NCI-H1694 (cell line): ENCODE results near the gene NBDY.

ENCODE experiments used
- DNase-seq: peaks from one replicate; lab custom pipeline; 2025; lab: John Stamatoyannopoulos, UW

Gene NBDY

DNA sequence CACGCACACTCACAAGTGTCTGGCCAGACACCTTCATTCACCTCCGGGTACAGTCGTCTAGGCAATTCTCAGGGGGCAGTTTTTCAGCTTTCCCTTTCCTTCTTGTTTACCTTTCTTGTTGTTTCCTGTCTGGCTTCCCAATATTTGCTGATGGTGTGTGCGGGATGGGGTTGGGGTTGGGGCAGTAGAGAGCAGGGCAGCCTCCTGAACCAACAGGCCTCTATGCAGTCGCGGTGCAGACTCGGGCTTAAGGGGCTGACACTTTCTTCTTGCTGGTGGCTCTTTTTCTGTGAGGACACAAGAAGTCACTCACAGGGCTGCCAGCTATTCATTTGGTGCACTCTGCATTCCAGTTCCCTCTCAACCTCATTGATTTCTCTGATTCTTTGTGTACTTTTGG is 56.4 kb downstream of the NBDY start:
- DNase-seq: no peak

DNA sequence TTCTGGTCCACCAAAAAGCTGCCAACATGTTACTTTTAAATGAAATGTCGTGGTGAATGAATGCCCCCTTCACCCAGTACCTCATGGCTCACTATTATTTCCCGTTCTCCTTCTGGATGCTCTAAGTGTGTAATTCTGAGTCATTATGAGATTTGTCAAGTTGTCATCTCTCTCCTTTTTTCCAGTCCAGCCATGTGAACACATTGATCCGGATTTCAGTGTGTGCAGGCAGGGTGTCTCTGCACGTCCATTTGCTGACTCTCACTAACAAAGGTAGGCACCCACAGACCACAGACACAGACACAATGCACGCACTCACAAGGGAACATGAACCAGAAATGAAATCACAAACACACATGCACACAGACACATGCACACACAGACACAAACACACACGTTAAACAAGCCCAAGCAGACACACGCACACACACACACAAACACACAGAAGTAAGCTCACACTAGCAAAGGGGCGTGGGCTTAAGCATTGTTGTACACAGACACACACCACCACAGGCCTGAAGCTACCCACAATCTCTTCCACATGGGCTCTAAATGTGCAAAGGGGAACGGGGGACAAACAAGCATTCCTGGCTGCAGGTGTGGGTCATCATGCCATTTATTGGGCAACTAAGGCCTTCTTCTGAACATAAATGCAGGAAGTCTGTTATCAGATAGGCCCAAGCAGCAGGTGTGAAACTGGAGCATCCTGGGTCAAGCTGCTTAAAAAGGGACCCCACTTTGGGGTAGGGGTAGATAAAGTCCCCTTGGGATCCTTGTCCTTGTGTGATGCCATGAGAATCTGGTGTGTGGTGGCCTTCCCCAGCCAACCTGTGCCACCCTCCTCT is 58.1 kb downstream of the NBDY start:
- DNase-seq: no peak

DNA sequence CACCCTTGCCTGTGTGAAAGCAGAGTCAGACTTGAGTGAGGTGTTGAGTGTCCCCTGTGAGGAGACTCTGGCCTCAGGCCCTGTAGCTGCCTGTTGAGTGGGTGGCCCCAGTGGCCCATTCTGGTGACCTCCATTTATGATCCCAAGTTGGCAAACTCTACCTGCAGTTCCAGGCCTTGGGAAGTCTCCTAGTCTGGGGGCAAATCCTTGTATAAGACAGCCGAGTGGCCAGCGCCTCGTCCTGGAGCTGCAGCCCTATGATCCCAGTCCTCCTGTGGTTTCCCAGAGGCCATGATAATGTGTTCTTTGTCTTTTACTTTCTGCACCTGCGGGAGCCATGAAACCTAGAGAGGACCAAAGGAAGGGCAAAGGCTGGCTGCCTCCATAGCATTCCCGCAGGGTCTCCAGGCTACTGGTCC is 58.7 kb downstream of the NBDY start:
- DNase-seq: no peak

DNA sequence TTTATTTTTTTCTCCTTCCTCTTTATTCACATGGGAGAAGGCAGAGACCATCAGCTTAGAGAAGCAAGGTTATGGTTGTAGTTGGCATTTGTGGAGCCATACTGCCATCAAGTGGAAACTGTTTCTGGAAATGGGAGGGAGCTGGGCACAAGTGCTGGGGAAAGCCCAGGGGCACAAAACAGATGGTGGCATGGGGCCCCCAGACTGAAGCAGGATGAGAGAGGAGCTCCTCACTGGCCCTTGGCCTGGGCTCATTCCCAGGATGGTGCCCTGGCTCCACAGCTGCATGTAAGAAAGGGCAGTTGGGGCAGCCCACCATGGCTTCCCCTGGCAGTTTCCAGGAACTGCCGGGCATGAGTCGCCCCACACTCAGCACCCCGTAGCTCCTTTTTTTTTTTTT is 59.2 kb downstream of the NBDY start:
- no peak for DNase-seq

DNA sequence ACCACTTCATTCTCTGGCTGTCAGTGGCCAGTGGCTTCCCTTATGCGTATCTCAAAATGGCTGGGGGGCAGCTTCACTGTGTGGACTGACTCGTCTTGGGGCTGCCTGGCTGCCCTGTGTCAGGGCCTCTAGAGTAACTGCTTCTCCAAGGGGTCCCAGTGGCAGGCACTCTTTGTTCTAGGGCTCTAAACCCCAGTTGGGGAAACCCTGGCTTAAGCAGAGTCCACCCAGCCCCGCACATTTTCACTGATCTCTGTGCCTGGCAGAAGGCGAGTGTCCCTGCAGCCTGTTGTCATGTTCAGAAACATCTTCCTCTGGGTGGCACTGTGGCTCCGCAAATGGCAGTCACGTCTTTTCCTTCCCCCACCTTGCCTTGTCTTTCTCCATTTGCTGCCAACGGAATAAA is 59.7 kb downstream of the NBDY start:
- no peak for DNase-seq

DNA sequence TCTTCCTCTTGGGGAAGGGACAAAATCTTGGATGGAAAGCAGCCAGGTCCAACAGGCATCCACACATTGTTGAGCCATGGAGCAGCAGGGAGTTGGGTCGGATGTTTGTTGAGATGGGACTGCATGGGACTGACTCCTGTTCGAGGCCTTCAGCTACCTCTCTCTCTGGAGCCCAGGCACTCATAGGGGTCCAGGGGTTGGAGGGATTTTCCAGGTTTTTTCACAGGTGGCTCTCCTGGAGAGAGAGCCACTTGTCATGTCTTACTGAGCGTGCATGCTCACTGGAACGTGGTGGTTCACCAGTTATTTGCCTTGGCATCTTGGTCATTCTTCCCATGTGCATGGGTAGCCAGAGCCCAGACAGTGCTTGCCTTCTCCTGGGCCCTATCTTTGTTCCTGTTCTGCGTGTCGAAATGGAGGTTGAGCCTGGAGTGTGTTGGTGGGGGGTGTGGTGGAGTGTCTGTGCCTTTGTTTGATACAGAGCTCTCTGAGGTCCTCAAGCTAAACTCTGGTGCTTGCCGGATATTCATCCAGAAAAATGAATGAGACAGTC is 60.6 kb downstream of the NBDY start:
- DNase-seq: no peak

DNA sequence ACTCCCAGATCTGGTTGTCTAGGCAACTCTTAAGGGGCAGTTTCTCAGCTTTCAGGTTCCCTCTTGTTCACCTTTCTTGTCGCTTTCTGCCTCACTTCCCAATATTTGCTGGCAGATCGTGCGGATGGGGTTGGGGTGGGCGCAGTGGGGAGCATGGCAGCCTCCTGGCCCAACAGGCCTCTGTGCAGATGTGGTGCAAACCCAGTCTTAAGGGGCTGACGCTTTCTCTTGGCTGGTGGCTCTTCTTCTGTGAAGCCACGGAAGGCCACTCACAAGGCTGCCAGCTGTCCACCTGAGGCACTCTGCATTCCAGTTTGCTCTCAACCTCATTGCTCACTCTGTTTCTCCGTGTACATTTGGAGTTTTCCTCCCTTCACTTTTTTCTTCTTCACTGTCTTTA is 61.7 kb downstream of the NBDY start:
- no peak for DNase-seq

DNA sequence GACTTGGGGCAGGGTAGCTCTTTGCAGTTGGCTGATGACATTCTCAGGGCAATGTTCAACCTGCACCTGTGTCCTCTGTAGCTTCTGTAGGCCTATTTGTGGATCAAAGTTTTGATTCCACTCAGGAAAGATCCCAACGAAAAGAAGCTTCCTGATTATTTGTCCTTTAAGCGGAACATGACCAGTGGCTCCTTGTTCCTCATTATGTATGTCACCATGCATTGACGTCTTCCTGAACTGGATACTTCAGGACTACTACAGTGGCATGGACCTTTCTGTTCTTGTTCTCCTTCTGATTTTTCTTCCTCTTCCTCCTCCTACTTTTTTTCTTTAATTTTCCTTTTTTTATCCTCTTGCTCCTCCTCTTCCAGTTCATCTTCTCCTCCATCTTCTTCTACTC is 62.4 kb downstream of the NBDY start:
- no peak for DNase-seq

DNA sequence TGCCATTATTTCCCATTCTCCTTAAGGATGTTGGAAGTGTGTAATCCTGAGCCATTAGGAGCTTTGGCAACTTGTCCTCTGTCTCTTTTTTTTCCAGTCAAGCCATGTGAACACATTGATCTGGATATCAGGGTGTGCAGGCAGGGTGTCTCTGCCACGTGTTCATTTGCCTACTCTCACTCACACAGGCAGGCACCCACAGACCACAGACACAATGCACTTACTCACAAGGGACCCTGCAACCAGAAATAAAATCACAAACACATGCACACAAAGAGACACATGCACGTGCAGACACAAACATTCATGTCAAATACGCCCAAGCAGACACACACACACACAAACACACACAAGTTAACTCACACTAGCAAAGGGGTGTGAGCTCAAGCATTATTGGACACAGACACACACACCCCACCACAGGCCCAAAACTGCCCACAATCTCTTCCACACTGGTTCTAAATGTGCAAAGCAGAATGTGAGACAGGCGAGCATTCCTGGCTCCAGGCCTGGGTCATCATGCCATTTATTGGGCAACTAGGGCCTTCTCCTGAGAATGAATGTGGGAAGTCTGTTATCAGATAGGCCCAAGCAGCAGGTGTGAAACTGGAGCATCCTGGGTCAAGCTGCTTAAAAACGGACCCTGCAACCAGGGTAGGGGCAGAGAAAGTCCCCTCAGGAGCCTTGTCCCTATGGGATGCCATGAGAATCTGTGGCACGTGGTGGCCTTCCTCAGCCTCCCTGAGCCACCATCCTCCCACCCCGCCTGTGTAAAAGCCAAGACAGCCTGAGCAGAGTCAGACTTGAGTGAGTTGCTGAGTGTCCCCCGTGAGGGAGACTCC is 63.4 kb downstream of the NBDY start:
- no peak for DNase-seq

DNA sequence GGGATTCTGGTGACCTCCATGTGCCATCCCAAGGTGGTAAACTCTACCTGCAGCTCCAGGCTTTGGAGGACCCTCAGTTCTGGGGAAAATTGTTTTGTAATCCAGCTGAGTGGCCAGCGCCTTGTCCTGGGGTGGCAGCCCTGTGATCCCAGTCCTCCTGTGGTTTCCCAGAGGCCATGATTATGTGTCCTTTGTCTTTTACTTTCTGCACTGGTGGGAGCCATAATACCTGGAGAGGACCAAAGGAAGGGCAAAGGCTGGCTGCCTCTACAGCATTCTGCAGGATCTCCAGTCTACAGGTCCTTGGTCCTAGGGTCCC is 64.0 kb downstream of the NBDY start:
- DNase-seq: no peak

DNA sequence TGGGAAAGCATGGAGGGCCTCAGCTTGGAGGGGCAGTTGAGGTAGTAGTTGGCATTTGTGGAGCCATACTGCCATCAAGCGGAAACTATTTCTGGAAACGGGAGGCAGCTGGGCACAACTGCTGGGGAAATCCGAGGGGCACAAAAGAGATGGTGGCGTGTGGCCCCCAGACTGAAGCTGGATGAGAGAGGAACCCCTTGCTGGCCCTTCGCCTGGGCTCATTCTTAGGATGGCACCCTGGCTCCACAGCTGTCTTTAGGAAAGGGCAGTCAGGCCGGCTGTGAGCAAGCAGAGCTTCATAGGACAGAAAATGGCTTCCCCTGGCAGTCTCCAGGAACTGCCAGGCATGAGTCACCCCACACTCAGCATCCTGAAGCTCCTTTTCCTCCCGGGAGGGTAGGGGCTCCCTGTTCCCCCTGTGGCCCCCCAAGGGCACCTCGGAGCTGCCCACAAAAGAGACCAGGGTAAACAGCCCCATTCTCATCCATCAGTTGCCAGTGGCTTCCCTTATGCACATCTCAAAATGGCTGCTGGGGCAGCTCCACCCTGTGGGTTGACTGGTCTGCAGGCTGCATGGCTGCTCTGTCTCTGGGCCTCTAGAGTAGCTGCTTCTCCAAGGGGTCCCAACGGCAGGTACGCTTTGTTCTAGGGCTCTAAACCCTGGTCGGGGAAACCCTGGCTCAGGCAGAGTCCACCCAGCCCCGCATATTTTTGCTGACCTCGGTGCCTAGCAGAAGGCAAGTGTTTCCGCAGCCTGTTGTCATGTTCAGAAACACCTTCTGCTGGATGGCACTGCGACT is 64.7 kb downstream of the NBDY start:
- DNase-seq: no peak

DNA sequence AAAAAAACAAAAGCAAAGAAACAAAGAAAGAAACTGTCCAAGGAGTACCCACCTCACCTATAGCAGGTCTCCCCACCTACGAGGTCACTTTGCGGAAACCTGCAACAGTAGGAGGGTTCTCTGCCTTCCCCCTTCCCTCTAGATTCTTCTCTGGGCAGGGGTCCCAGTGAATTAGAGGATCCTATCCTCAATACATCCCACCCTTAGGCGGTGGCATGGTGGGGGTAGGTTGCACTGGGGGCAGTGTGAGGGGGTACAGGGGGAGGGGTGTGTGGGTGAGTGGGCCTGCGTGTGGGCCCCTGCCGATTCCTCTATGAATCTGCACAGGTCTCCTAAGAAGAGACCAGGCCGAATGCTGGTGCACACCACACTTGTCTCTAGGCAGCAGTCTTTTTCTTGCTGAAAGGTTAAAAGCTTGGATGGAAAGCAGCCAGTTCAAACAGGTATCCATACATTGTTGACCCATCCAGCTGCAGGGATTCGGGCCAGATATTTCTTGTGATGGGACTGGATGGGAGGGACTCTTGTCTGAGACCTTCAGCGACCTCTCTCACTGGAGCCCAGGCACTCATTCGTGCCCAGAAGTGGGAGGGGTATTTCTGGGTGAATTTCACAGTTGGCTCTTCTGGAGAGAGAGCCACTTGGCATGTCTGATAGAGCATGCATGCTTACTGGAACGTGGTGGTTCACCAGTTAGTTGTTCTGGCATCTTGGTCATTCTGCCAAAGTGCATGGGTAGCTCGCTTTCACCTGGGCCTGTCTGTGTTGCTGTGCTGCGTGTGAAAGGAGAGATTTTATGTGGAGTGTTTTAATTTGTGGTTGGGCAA is 65.6 kb downstream of the NBDY start:
- no peak for DNase-seq

DNA sequence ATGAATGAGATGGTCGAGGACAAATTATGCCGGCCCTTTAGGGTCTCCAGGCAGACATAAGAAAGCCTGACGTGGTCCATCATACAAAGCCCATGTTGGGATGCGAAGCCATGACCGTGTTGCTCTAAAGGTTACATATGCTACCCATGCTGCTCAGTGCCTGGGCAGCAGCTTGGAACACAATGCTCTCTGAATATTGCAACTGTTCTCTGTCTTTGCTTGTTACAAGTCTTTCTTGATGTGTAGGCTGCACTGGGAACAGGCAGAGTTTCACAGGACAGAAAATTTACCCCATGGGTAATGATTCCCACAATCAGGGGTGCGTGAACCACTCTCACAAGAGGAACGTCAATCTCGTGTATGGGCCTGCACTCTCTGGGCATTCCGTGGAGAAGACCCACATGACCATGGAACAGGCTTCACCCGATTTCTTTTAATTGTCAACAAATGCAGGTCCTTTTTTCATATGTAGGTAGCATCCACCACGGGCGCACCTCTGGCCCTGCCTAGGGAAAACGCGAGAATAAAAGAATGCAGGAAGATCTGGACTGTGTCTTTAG is 66.3 kb downstream of the NBDY start:
- DNase-seq: no peak

DNA sequence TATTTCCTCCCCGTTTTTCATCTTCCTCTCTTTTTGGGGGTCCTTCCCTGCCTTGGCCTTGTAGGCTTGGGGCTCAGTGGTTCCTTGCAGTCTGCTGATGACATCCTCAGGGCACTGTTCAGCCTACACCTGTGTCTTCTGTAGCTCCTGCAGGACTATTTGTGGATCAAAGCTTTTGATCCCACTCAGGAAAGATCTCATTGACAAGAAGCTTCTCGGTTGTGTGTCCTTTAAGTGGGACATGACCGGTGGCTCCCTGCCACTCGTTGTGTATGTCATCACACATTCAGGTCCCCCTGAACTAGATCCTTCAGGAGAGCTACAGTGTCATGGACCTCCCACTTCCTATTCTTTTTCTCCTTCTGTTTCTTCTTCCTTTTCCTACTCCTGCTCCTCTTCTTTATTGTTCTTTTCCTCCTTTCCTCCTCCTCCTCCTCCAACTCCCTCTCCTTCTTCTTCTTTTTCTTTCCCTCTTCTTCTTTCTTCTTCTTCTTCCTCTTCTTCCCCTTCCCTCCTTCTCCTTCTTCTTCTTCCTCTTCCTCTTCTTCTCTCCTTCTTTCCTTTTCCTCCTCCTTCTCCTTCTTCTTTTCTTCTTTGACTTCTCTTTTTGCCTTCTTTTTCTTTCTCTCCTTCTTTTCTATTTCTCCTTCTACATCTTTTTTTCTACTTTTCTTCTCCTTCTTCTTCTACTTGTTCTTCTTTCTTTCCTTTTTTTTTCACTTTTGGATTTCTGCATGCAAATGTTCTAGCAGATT is 67.8 kb downstream of the NBDY start:
- no peak for DNase-seq

DNA sequence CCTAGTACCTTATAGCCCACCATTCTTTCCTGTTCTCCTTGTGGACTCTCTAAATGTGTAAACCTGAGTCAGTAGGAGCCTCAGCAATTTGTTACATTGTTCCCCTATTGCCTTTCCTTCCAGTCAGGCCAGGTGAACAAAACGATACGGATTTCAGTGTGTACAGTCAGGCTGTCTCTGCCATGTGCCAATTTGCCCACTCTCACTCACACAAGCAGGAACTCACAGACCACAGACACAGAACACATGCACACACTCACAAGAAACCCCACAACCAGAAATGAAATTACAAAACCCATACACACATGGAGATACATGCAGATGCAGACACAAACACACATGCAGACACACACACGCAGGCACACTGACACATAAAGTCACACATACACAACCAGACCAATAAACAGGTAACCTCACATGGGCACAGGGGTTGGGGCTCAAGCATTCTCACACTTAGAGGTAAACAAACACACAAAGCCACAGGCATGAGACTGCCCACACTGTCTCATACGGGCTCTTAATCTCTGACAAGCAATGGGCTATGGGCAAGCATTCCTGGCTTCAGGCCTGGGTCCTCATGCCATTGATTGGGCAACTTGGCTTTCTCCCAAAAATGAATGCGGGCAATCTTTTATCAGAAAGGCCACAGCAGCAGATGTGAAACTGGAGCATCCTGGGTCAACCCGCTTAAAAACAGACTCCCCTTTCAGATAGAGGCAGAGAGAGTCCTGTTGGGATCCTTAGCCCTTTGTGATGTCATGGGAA is 68.7 kb downstream of the NBDY start:
- no peak for DNase-seq

DNA sequence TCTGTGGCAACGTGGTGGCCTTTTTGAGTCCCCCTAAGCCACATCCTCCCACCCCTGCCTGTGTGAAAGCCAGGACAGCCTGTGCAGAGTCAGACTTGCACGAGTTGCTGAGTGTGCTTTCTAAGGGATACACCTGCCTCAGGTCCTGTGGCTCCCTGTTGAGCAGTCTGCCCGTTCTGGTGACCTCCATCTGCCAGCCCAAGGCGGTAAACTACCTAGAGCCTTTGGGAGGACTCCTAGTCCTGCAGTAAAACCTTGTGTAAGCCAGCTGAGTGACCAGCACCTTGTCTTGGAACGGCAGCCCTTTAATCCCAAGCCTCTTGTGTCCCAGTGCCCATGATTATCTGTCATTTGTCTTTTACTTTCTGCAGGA is 69.3 kb downstream of the NBDY start:
- DNase-seq: no peak

DNA sequence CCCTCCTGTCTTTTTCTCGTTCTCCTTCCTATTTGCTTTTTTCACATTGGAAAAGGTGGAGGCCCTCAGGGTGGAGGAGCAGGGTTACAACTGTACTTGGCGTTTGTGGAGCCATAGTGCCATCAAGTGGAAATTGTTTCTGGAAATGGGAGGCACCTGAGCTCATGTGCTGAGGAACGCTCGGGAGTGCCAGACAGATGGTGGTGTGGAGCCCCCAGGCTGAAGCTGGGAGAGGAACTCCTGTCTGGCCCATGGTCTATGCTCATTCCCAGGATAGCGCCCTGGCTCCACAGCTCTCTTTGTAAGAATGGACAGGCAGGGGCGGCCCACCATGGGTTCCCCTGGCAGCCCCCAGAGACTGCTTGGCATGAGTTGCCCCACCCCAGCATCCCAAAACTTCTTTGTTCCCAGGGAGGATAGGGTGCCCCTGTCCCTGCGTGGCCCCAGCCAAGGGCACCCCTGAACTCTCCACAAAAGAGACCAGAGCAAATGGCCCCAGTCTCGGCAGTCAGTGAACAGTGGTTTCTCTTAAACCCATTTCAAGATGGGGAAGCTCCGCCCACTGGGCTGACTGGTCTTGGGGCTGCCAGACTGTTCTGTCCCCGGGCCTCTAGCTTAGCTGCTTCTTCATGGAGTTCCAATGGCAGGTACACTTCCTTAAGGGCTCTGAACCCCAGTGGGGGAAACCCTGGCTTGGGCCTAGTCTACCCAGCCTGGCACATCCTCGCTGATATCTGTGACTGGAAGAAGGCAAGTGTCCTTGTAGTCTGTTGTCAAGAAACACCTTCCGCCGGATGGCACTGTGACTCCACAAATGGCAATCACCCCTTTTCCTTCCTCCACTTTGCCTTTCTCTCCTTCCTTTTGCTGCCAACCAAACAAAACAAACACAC is 70.1 kb downstream of the NBDY start:
- no peak for DNase-seq

DNA sequence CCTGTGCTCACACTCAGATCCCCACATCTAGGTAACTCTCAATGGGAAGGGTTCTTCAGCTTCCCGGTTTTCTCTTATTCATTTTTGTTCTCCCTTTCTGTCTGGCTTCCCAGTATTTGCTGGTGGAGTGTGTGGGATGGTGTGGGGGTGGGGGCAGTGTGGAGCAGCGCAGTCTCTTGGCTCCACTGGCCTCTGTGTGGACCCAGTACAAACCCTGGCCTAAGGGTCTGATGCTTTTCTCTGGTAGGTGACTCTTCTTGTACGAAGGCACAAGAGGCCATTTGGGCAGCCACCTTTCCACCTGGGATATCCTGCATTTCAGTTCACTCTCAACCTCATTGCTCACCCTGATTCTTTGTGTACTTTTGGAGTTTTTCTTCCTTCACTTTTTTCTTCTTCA is 71.3 kb downstream of the NBDY start:
- DNase-seq: no peak

DNA sequence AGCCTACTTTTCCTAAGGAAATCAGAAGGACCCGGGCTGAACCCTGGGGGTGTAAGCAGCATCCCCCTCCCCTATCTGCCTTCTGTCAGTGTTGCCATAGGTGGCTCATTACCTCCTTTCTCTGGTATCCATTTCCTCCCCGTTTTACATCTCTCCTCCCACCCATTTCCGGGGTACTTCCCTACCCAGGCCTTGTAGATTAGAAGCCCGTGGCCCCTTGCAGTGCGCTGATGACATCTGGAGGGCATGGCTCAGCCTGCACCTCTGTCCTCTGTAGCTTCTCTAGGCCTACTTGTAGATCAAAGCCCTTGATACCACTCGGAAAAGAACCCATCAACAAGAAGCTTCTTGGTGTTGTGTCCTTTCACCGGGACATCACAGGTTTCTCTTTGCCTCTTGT is 71.8 kb downstream of the NBDY start:
- no peak for DNase-seq
